ENCODE results near the gene ERCC6.

ERCC6 gene

DNA sequence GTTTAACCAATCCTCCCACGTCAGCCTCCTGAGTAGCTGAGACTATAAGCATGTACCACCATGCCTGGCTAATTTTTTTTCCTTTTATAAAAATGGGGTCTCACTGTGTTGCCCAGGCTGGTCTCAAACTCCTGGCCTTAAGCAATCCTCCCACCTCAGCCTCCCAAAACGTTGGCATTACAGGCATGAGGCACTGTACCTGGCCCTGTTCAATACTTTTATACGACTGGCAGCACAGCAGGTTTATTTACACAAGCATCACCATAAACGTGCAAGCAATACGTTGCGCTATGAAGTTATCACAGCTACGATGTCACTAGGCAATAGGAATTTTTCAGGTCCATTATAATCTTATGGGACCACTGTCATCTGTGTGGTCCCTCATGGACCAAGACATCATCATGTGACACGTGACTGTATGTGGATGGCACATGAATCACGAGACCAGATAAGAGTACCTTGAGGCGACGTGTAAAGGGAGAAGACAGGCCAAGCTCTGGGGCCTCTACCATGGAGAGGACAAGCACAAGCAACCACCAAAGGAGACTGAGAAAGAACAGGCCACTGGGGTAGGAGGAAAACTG is 36.7 kb upstream of the ERCC6 start:
- no peaks in the 10 kb centered on the region for H4K20me1 ChIP-seq (ENCODE audit: low read depth, low read length)
- H3K9me2 ChIP-seq (replicated peaks; ENCODE audit: insufficient read depth, low read length), result no peaks in the 10 kb centered on the region
- H3K79me2 ChIP-seq (ENCODE audit: insufficient read depth, low read length), result no peaks in the 10 kb centered on the region
- H3F3A ChIP-seq (ENCODE audit: insufficient read depth), result no peaks in the 10 kb centered on the region
- H3K4me2 ChIP-seq (ENCODE audit: low read depth, low read length, poor library complexity, severe bottlenecking), result no peak overlapping the region
- H2AFZ ChIP-seq (ENCODE audit: low read depth, low read length, severe bottlenecking), result no peak overlapping the region
- no peaks in the 10 kb centered on the region for H3K27me3 ChIP-seq (ENCODE audit: low read length)
- no peak overlapping the region for H3K27ac ChIP-seq (ENCODE audit: low read depth, low read length)
- H3K36me3 ChIP-seq (ENCODE audit: low read length), result no peaks in the 10 kb centered on the region
- no peaks in the 10 kb centered on the region for H3K9me3 ChIP-seq (ENCODE audit: insufficient read depth, low read length)
- TF ChIP-seq, protein P1, sequence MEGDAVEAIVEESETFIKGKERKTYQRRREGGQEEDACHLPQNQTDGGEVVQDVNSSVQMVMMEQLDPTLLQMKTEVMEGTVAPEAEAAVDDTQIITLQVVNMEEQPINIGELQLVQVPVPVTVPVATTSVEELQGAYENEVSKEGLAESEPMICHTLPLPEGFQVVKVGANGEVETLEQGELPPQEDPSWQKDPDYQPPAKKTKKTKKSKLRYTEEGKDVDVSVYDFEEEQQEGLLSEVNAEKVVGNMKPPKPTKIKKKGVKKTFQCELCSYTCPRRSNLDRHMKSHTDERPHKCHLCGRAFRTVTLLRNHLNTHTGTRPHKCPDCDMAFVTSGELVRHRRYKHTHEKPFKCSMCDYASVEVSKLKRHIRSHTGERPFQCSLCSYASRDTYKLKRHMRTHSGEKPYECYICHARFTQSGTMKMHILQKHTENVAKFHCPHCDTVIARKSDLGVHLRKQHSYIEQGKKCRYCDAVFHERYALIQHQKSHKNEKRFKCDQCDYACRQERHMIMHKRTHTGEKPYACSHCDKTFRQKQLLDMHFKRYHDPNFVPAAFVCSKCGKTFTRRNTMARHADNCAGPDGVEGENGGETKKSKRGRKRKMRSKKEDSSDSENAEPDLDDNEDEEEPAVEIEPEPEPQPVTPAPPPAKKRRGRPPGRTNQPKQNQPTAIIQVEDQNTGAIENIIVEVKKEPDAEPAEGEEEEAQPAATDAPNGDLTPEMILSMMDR (IDR thresholded peaks at IDR 0.05; ENCODE audit: insufficient read depth, low read length, poor library complexity, severe bottlenecking), result no peak
- TF ChIP-seq EZH2phosphoT487 (conservative IDR thresholded peaks at IDR 0.05; ENCODE audit: low read length), result no peak
- H3K9ac ChIP-seq (ENCODE audit: low read length), result no peak overlapping the region
- no peak overlapping the region for H3K4me3 ChIP-seq (ENCODE audit: insufficient read depth, low read length, poor library complexity, severe bottlenecking)

DNA sequence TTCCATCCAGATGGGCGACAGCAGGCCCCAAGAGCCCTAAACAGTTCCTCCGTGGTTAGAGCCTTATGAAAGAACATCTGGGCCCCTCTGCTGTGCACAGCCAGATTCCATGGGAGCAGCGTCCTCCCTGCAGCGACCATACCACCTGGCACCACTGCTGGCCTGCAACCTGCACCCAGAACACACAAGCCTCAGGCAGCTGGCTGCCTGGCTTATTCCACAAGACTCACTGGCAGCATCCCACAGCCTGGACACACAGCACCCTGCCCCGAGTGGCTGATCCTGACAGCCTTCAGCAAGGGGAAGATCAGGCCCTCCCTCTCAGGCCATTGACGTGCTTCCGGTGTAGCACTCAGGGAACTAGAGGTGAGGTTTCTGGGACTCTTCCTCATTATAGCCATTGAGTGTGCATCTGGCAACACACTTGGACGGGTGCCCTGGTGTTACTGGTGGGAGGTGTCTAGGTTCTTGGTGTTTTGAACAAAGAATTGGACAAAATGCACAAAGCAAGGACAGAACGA is 33.7 kb upstream of the ERCC6 start:
- Histone ChIP-seq H3K9me3 (ENCODE audit: insufficient read depth, low read length) (no peaks in the 10 kb centered on the region), H3F3A (ENCODE audit: insufficient read depth) (no peaks in the 10 kb centered on the region), H4K20me1 (ENCODE audit: low read depth, low read length) (no peaks in the 10 kb centered on the region), H3K4me3 (ENCODE audit: insufficient read depth, low read length, poor library complexity, severe bottlenecking) (no peak overlapping the region), H3K9me2 (replicated peaks; ENCODE audit: insufficient read depth, low read length) (no peaks in the 10 kb centered on the region), H3K9ac (ENCODE audit: low read length) (no peak overlapping the region), H3K4me2 (ENCODE audit: low read depth, low read length, poor library complexity, severe bottlenecking) (no peak overlapping the region), H3K27me3 (ENCODE audit: low read length) (no peaks in the 10 kb centered on the region), H3K79me2 (ENCODE audit: insufficient read depth, low read length) (no peaks in the 10 kb centered on the region), H3K36me3 (ENCODE audit: low read length) (no peaks in the 10 kb centered on the region), H3K27ac (ENCODE audit: low read depth, low read length) (no peak overlapping the region), H2AFZ (ENCODE audit: low read depth, low read length, severe bottlenecking) (no peak overlapping the region)
- TF ChIP-seq, protein P1 (IDR thresholded peaks at IDR 0.05; ENCODE audit: insufficient read depth, low read length, poor library complexity, severe bottlenecking), result no peak
- TF ChIP-seq EZH2phosphoT487 (conservative IDR thresholded peaks at IDR 0.05; ENCODE audit: low read length), result no peak

DNA sequence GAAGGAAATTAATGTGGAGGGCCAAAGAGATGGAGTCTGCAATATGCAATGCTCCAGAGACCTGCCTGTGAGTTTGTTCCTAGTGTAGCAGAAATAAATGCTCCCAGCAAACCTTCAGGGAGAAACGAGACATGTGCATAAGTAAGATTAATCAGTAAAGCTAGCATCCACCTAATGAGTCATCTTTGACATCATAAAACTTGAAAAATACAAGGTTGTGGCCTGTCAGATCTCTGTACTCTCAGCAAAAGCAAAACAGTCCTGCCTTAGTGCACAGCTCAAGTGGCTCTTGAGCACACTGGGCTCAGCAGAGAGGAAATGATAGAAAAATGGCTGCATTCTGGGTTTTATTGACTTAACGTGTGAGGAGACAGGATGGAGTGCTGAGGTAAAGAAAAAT is 32.5 kb upstream of the ERCC6 start:
- Histone ChIP-seq H3K27me3 (ENCODE audit: low read length) (no peaks in the 10 kb centered on the region), H3K9me3 (ENCODE audit: insufficient read depth, low read length) (no peaks in the 10 kb centered on the region), H3F3A (ENCODE audit: insufficient read depth) (no peaks in the 10 kb centered on the region), H3K4me2 (ENCODE audit: low read depth, low read length, poor library complexity, severe bottlenecking) (no peak overlapping the region), H3K36me3 (ENCODE audit: low read length) (no peaks in the 10 kb centered on the region), H4K20me1 (ENCODE audit: low read depth, low read length) (no peaks in the 10 kb centered on the region), H3K79me2 (ENCODE audit: insufficient read depth, low read length) (no peaks in the 10 kb centered on the region), H2AFZ (ENCODE audit: low read depth, low read length, severe bottlenecking) (no peak overlapping the region), H3K9ac (ENCODE audit: low read length) (no peak overlapping the region), H3K27ac (ENCODE audit: low read depth, low read length) (no peak overlapping the region), H3K9me2 (replicated peaks; ENCODE audit: insufficient read depth, low read length) (no peaks in the 10 kb centered on the region), H3K4me3 (ENCODE audit: insufficient read depth, low read length, poor library complexity, severe bottlenecking) (no peak overlapping the region)
- TF ChIP-seq, protein P1 (IDR thresholded peaks at IDR 0.05; ENCODE audit: insufficient read depth, low read length, poor library complexity, severe bottlenecking), result no peak
- no peak for TF ChIP-seq EZH2phosphoT487 (conservative IDR thresholded peaks at IDR 0.05; ENCODE audit: low read length)
